ENCODE results near the gene TMEM35B.

GRCh38 chr1:35029761-35030160, 44.6 kb upstream of the TMEM35B start:
- no peak for TF ChIP-seq CTCF (conservative IDR thresholded peaks at IDR 0.05; ENCODE audit: low read depth in 2 of 2)
- TF ChIP-seq EZH2 (IDR thresholded peaks at IDR 0.05; ENCODE audit: low read depth, unreplicated experiment): no peak
- no peak for TF ChIP-seq EZH2phosphoT487 (IDR thresholded peaks at IDR 0.05; ENCODE audit: unreplicated experiment)
- no peak for TF ChIP-seq REST (IDR thresholded peaks at IDR 0.05; ENCODE audit: unreplicated experiment)
- TF ChIP-seq POLR2AphosphoS5 (IDR thresholded peaks at IDR 0.05; ENCODE audit: low read depth): no peak
- TF ChIP-seq JUNB (IDR thresholded peaks at IDR 0.05; ENCODE audit: unreplicated experiment): no peak
- no peak for TF ChIP-seq ETS1 (IDR thresholded peaks at IDR 0.05)
- TF ChIP-seq CREB1 (CRISPR knock-in tag; IDR thresholded peaks at IDR 0.05; ENCODE audit: low read depth): no peak
- TF ChIP-seq ZNF462 (CRISPR knock-in tag; IDR thresholded peaks at IDR 0.05): no peak
- TF ChIP-seq NANOG (IDR thresholded peaks at IDR 0.05; ENCODE audit: borderline replicate concordance): no peak
- no peak for TF ChIP-seq ZNF331 (CRISPR knock-in tag; IDR thresholded peaks at IDR 0.05; ENCODE audit: low read depth)
- TF ChIP-seq ZNF114 (CRISPR knock-in tag; IDR thresholded peaks at IDR 0.05): no peak

Data from GM23338 (cell line).